Ureter (tissue), 1 donor: ENCODE measurements around the gene MAN2A1. TPM values are rescaled to one million over a fixed set of nuclear protein-coding genes. Genes with fewer than 3 reads are reported as not detected.
"Not testable (repeated sequence)": the region's sequence is repeated elsewhere in the genome, so short reads cannot be mapped to it uniquely, and the experiment has no call there.

Source experiments
- DNase-seq: peaks from one replicate; pipeline ENCODE4 v3.0.0-alpha.2; 2020; ENCODE audit warnings: low spot score
- total RNA-seq: library from RNA; stranded (reverse); gene quantifications from one replicate; pipeline ENCODE4 v1.2.4, GENCODE V29; 2023
- donor health status: DM: yes; HTN: yes; CAD: no.

The MAN2A1 gene
- total RNA-seq, 1 donor from 2014 or later, result 56.9 TPM

GRCh38 chr5:109756543-109757185, 66.9 kb downstream of the MAN2A1 start:
- no peak for DNase-seq

- DNase-seq, result no peak
Observed at GRCh38 chr5:109757490-109757889, 67.8 kb downstream of the MAN2A1 start.

- DNase-seq, result no peak
Observed at GRCh38 chr5:109759306-109759705, 69.6 kb downstream of the MAN2A1 start.

GRCh38 chr5:109760130-109760529, 70.4 kb downstream of the MAN2A1 start:
- DNase-seq, result not testable (repeated sequence)

- no peak for DNase-seq
Observed at GRCh38 chr5:109762821-109763220, 73.1 kb downstream of the MAN2A1 start.

- DNase-seq, result no peak
Observed at GRCh38 chr5:109767184-109767995, 77.7 kb downstream of the MAN2A1 start.

- no peak for DNase-seq
Observed at GRCh38 chr5:109767997-109768396, 78.3 kb downstream of the MAN2A1 start.

GRCh38 chr5:109769597-109770291, 80.0 kb downstream of the MAN2A1 start:
- DNase-seq, result no peak

- DNase-seq, result no peak
Observed at GRCh38 chr5:109775130-109775529, 85.4 kb downstream of the MAN2A1 start.

GRCh38 chr5:109779036-109779735, 89.5 kb downstream of the MAN2A1 start:
- no peak for DNase-seq

- no peak for DNase-seq
Observed at GRCh38 chr5:109784687-109785086, 95.0 kb downstream of the MAN2A1 start.

GRCh38 chr5:109786206-109786855, 96.6 kb downstream of the MAN2A1 start:
- DNase-seq, result no peak

GRCh38 chr5:109788596-109788995, 98.9 kb downstream of the MAN2A1 start:
- no peak for DNase-seq

- DNase-seq, result no peak
Observed at GRCh38 chr5:109792613-109793012, 102.9 kb downstream of the MAN2A1 start.

GRCh38 chr5:109803854-109804253, 114.1 kb downstream of the MAN2A1 start:
- DNase-seq, result no peak

GRCh38 chr5:109805472-109805871, 115.7 kb downstream of the MAN2A1 start:
- DNase-seq, result no peak

- no peak for DNase-seq
Observed at GRCh38 chr5:109805883-109806282, 116.2 kb downstream of the MAN2A1 start.

- no peak for DNase-seq
Observed at GRCh38 chr5:109812698-109813097, 123.0 kb downstream of the MAN2A1 start.

GRCh38 chr5:109816732-109817131, 127.0 kb downstream of the MAN2A1 start:
- no peak for DNase-seq

- DNase-seq, result no peak
Observed at GRCh38 chr5:109819878-109820277, 130.2 kb downstream of the MAN2A1 start.

GRCh38 chr5:109823597-109823996, 133.9 kb downstream of the MAN2A1 start:
- DNase-seq, result no peak

- no peak for DNase-seq
Observed at GRCh38 chr5:109825450-109825849, 135.7 kb downstream of the MAN2A1 start.
